Right lobe of liver (tissue), 4 donors: ENCODE results near the gene IER5.

Source experiments
- POLR2A ChIP-seq: fragments of 450-650 bp; IDR thresholded peaks from one replicate; pipeline ENCODE4 v1.6.1; 2017; ENCODE audit warnings: antibody characterized with exemption, mild to moderate bottlenecking
- TF ChIP-seq, protein P1 (sequence below), 4 donors: fragments of 200-600 bp in 3 of 4; fragments of 450-650 bp in 1 of 4; IDR thresholded peaks; one replicate each; pipeline versions ENCODE4 v1.5.1 to v1.8.0; 2016 to 2022; ENCODE audit warnings: antibody characterized with exemption in 4 of 4, mild to moderate bottlenecking in 2 of 4
- donor health status: DM: no; HTN: no; CAD: no.
- donor health status: DM: no; HTN: no; CAD: no.
- donor health status: DM: no; HTN: yes; CAD: no.

DNA sequence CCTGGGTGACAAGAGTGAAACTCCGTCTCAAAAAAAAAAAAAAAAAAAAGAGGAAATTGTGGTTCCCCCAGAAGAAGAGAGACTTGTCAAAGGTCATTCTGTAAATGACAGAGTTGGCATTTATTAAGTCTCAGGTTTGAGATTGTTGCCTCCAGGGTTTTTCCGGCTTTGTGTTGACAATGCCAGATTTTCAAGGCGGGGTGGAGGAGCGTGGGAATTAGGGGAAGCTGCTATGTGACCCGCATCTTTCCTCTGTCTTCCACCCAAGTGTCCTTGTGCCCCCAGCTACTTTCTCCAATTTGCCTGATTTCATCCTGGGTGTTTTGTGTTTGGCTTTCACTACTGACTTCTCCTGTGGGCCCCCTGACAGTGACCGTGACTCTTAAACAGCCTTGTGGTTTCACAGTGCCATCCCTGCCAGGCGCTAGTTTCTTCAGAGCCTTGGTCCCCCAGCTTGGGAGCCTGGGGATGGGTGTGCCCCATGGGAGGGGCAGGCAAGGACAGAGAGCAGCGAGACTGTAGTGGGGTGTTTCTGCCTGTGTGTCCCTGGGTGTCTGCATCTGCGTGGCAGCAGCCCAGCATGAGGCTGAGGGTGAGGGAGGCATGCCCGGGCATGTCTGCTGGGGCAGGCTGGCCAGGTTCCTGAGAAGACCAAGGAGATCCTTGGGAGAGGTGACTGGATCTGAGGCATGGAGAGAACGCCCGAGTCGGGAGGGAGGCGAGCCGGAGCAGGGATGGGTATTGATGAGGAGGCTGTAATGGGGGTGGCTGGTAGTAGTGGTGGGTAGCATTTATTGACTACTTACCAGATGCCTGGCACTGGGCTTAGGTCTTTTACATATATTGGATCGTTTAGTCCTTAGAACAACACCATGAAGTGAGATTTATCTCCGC lies 46.3 kb downstream of the IER5 start:
- TF ChIP-seq, protein P1, sequence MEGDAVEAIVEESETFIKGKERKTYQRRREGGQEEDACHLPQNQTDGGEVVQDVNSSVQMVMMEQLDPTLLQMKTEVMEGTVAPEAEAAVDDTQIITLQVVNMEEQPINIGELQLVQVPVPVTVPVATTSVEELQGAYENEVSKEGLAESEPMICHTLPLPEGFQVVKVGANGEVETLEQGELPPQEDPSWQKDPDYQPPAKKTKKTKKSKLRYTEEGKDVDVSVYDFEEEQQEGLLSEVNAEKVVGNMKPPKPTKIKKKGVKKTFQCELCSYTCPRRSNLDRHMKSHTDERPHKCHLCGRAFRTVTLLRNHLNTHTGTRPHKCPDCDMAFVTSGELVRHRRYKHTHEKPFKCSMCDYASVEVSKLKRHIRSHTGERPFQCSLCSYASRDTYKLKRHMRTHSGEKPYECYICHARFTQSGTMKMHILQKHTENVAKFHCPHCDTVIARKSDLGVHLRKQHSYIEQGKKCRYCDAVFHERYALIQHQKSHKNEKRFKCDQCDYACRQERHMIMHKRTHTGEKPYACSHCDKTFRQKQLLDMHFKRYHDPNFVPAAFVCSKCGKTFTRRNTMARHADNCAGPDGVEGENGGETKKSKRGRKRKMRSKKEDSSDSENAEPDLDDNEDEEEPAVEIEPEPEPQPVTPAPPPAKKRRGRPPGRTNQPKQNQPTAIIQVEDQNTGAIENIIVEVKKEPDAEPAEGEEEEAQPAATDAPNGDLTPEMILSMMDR (IDR thresholded peaks at IDR 0.05) = no peak
- no peak for TF ChIP-seq POLR2A
